Measurements from ENCODE around the gene OVCH2. TPM values are rescaled to one million over a fixed set of nuclear protein-coding genes. Genes with fewer than 3 reads are reported as not detected.
A peak's percentile ranks its signal among the peaks of the same experiment; 100 is the strongest.

OVCH2 gene
- total RNA-seq, 1 experiment from 2014 or later = 0.57 TPM

DNA sequence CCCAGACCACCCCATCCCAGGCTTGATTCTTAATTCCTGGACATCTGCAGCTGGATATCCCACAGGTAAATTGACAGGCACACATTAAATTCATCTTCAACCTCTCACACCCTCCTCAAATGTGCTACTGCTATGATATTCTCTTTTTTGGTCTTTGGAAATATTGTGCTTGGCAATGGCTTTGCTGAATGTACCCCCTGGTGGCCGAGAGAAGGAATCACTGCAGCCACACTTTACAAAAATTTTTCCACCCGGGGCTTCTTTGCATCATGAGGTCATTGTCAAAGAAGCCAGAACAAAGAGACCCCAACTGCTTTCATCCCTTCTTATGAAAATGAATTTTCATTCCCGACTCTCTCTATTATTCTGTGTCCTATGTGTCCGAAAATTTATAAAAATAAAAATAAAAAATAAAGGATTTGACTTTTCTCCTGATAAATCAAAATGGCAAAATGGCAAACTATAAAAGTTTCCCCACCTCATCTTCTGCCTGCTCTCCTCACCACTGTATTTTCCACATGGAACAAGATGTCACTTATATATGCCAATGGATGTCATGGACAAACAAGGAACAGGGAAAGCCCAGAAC lies 17.9 kb downstream of the OVCH2 start:
- peak; percentile 18 for DNase-seq (ENCODE audit: low spot score)
- POLR2A ChIA-PET = no interaction called here

DNA sequence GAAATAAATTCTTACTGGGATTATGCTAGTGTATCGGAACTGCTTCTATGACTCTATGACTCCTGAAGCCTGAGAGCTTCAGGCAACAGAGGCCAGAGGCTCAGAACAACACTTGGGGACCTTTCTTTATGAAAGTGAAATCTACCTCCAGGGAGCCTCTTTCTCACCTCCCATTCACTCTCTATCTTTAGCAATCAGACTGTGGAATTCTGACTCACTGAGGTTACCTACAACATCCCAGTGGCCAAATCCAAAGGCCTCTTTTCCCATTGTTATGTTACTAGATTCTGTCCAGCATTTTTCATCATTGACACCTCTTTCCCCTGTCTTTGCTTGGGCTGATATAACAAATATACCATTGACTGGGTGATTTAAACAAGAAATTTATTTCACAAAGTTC lies 18.9 kb downstream of the OVCH2 start:
- TF ChIP-seq, protein P1, sequence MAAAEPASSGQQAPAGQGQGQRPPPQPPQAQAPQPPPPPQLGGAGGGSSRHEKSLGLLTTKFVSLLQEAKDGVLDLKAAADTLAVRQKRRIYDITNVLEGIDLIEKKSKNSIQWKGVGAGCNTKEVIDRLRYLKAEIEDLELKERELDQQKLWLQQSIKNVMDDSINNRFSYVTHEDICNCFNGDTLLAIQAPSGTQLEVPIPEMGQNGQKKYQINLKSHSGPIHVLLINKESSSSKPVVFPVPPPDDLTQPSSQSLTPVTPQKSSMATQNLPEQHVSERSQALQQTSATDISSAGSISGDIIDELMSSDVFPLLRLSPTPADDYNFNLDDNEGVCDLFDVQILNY (CRISPR knock-in tag; IDR thresholded peaks at IDR 0.05) = no peak
- no peak for TF ChIP-seq ETV6 (CRISPR knock-in tag; IDR thresholded peaks at IDR 0.05)
- TF ChIP-seq TEAD4 (CRISPR knock-in tag; IDR thresholded peaks at IDR 0.05) = no peak
- no peak for TF ChIP-seq GABPB1 (CRISPR knock-in tag; IDR thresholded peaks at IDR 0.05)
- no peak for TF ChIP-seq JUN (CRISPR knock-in tag; IDR thresholded peaks at IDR 0.05)
- TF ChIP-seq, protein P2, sequence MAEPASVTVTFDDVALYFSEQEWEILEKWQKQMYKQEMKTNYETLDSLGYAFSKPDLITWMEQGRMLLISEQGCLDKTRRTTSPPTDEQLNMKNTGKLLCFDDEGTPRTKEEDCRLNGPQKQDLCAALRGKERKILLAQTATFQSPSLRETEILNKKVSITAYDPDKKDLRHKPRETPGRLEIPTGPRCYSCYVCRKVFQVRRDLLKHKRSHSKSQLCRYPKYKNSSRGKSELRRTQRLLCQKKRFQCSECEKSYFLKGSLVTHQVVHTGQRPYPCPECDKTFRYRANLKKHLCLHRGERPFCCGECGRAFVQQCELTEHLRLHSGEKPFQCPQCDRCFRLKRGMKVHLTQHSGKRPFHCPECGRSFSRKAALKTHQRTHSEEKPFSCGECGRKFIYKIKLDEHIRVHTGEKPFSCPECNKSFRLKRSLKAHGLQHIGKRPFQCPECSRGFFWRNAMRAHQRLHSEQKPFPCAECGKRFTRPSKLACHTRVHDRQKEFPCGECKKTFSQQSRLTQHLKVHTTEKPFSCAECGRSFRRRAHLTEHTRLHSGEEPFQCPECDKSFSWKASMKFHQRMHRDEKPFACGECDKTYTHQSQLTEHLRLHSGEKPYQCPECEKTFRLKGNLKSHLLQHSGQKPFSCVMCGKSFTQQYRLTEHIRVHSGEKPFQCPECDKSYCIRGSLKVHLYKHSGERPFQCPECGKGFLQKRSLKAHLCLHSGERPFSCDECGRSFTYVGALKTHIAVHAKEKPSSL (CRISPR knock-in tag; conservative IDR thresholded peaks at IDR 0.05) = no peak
- no peak for TF ChIP-seq JAZF1 (CRISPR knock-in tag; IDR thresholded peaks at IDR 0.05)
- no peak for TF ChIP-seq NFATC4 (CRISPR knock-in tag; IDR thresholded peaks at IDR 0.05)
- no peak for TF ChIP-seq CREM (CRISPR knock-in tag; IDR thresholded peaks at IDR 0.05)
- TF ChIP-seq TEAD1 (CRISPR knock-in tag; IDR thresholded peaks at IDR 0.05) = no peak
- TF ChIP-seq, protein P3, sequence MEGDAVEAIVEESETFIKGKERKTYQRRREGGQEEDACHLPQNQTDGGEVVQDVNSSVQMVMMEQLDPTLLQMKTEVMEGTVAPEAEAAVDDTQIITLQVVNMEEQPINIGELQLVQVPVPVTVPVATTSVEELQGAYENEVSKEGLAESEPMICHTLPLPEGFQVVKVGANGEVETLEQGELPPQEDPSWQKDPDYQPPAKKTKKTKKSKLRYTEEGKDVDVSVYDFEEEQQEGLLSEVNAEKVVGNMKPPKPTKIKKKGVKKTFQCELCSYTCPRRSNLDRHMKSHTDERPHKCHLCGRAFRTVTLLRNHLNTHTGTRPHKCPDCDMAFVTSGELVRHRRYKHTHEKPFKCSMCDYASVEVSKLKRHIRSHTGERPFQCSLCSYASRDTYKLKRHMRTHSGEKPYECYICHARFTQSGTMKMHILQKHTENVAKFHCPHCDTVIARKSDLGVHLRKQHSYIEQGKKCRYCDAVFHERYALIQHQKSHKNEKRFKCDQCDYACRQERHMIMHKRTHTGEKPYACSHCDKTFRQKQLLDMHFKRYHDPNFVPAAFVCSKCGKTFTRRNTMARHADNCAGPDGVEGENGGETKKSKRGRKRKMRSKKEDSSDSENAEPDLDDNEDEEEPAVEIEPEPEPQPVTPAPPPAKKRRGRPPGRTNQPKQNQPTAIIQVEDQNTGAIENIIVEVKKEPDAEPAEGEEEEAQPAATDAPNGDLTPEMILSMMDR (IDR thresholded peaks at IDR 0.05) = no peak
- H3K27me3 Mint-ChIP-seq (ENCODE audit: low read depth) = no peaks in the 10 kb centered on the region; the same call in 1 of the 2 replicates
- H3K27ac Mint-ChIP-seq = no peak overlapping the region
- H3K36me3 Mint-ChIP-seq = no peaks in the 10 kb centered on the region
- DNase-seq (ENCODE audit: low spot score) = no peak
- no peak for ATAC-seq
- no peaks in the 10 kb centered on the region for H3K9me3 Mint-ChIP-seq
- no peak overlapping the region for H3K4me3 Mint-ChIP-seq
- CTCF ChIA-PET = interaction anchor here (1.1 to 2.1 kb wide), 7 partner anchors 10 to 116 kb away, joined by 4 to 15 read pairs (median 6); partner anchors contain the start of gene CYB5R2
- peaks cover 24% of the 10 kb centered on the region for H3K4me1 Mint-ChIP-seq
- POLR2A ChIA-PET = no interaction called here

More for the DNA sequence above, 17.9 kb downstream of the OVCH2 start:
- CTCF ChIA-PET = interaction anchor here (1.9 to 2.1 kb wide), 3 partner anchors 23 to 117 kb away, joined by 6 to 15 read pairs (median 8); no protein-coding TSS in a partner anchor
- Mint-ChIP-seq H3K27ac (no peak overlapping the region), H3K4me3 (no peak overlapping the region), H3K27me3 (ENCODE audit: low read depth) (no peaks in the 10 kb centered on the region; the same call in 1 of the 2 replicates), H3K4me1 (peaks cover 29% of the 10 kb centered on the region), H3K9me3 (no peaks in the 10 kb centered on the region), H3K36me3 (no peaks in the 10 kb centered on the region)
- TF ChIP-seq OVOL2 (CRISPR knock-in tag; IDR thresholded peaks at IDR 0.05; ENCODE audit: borderline replicate concordance) (no peak), RORB (CRISPR knock-in tag; IDR thresholded peaks at IDR 0.05) (no peak), MXD4 (CRISPR knock-in tag; IDR thresholded peaks at IDR 0.05; ENCODE audit: borderline replicate concordance) (no peak)
- TF ChIP-seq, protein P3 (IDR thresholded peaks at IDR 0.05) = peak; percentile 83
- peak; percentile 69 for ATAC-seq

DNA sequence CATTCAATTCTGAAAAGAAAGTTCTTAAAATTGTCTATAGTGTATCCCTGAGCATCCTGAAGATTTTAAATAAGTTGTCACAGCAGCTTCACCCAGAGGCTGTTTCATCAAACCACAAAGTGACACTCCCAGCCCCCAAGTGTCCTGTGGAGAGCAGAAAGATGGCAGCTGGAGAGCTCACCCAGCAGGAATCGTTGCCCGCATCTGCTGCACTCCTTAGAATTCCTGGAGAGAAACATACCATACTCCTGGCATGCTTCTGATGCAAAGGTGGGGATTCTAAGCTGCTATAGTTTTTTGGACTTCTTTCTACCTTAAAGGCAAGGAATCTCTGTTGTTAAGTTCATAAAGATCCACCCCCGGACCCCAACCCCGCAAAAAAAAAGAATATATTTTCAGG lies 19.5 kb downstream of the OVCH2 start:
- no peak overlapping the region for H3K4me3 Mint-ChIP-seq
- POLR2A ChIA-PET = no interaction called here
- H3K27me3 Mint-ChIP-seq (ENCODE audit: low read depth) = no peaks in the 10 kb centered on the region; the same call in 1 of the 2 replicates
- H3K9me3 Mint-ChIP-seq = no peaks in the 10 kb centered on the region
- CTCF ChIA-PET = interaction anchor here (0.9 to 2.1 kb wide), 7 partner anchors 9 to 115 kb away, joined by 3 to 15 read pairs (median 5); partner anchors contain the start of gene CYB5R2
- no peak for DNase-seq (ENCODE audit: low spot score)
- H3K4me1 Mint-ChIP-seq = peaks cover 21% of the 10 kb centered on the region
- no peak for ATAC-seq
- no peak overlapping the region for H3K27ac Mint-ChIP-seq
- H3K36me3 Mint-ChIP-seq = no peaks in the 10 kb centered on the region
- TF ChIP-seq CBFB (CRISPR knock-in tag; IDR thresholded peaks at IDR 0.05; ENCODE audit: low read depth) (no peak), SP1 (CRISPR knock-in tag; conservative IDR thresholded peaks at IDR 0.05) (no peak), JAZF1 (CRISPR knock-in tag; IDR thresholded peaks at IDR 0.05) (no peak), NR1H2 (CRISPR knock-in tag; IDR thresholded peaks at IDR 0.05) (no peak), SOX15 (CRISPR knock-in tag; IDR thresholded peaks at IDR 0.05) (no peak), GABPB1 (CRISPR knock-in tag; IDR thresholded peaks at IDR 0.05) (no peak)
- TF ChIP-seq, protein P4, sequence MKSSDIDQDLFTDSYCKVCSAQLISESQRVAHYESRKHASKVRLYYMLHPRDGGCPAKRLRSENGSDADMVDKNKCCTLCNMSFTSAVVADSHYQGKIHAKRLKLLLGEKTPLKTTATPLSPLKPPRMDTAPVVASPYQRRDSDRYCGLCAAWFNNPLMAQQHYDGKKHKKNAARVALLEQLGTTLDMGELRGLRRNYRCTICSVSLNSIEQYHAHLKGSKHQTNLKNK (CRISPR knock-in tag; IDR thresholded peaks at IDR 0.05) = no peak
- TF ChIP-seq, protein P5, sequence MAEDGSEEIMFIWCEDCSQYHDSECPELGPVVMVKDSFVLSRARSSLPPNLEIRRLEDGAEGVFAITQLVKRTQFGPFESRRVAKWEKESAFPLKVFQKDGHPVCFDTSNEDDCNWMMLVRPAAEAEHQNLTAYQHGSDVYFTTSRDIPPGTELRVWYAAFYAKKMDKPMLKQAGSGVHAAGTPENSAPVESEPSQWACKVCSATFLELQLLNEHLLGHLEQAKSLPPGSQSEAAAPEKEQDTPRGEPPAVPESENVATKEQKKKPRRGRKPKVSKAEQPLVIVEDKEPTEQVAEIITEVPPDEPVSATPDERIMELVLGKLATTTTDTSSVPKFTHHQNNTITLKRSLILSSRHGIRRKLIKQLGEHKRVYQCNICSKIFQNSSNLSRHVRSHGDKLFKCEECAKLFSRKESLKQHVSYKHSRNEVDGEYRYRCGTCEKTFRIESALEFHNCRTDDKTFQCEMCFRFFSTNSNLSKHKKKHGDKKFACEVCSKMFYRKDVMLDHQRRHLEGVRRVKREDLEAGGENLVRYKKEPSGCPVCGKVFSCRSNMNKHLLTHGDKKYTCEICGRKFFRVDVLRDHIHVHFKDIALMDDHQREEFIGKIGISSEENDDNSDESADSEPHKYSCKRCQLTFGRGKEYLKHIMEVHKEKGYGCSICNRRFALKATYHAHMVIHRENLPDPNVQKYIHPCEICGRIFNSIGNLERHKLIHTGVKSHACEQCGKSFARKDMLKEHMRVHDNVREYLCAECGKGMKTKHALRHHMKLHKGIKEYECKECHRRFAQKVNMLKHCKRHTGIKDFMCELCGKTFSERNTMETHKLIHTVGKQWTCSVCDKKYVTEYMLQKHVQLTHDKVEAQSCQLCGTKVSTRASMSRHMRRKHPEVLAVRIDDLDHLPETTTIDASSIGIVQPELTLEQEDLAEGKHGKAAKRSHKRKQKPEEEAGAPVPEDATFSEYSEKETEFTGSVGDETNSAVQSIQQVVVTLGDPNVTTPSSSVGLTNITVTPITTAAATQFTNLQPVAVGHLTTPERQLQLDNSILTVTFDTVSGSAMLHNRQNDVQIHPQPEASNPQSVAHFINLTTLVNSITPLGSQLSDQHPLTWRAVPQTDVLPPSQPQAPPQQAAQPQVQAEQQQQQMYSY (CRISPR knock-in tag; IDR thresholded peaks at IDR 0.05) = no peak
